Measurements from ENCODE around the gene ABAT.

The ABAT gene

GRCh38 chr16:8674413-8675022 lies at the start of gene ABAT:
Gene ABAT, plus strand, starts transcription at chr16:8674617. Its CDS starts 61,123 bp downstream, at chr16:8735740.
- TF ChIP-seq EZH2phosphoT487 (IDR thresholded peaks at IDR 0.05; ENCODE audit: low read depth) (no peak), CTCF (IDR thresholded peaks at IDR 0.05; ENCODE audit: low read depth, low read length) (no peak)
- no peak within 1 kb of the TSS for H3K27ac ChIP-seq (ENCODE audit: low read length)
- no peaks in the 10 kb centered on the region for H4K20me1 ChIP-seq (ENCODE audit: insufficient read depth, low read length)
- peak within 1 kb of the TSS; percentile 45 for H3K9ac ChIP-seq (ENCODE audit: low read length)
- peak within 1 kb of the TSS; percentile 37; the same call in 1 of the 2 replicates for H2AFZ ChIP-seq (ENCODE audit: low read depth, low read length)
- H3K36me3 ChIP-seq (replicated peaks; ENCODE audit: low read depth, low read length) = no peaks in the 10 kb centered on the region
- no peaks in the 10 kb centered on the region for H3K79me2 ChIP-seq (ENCODE audit: low read length)
- H3K4me2 ChIP-seq (ENCODE audit: low read length) = peak within 1 kb of the TSS; percentile 98
- H3K4me3 ChIP-seq (ENCODE audit: low read length) = peak within 1 kb of the TSS; percentile 91
- no peaks in the 10 kb centered on the region for H3K9me3 ChIP-seq (ENCODE audit: insufficient read depth, low read length)
- H3K4me1 ChIP-seq (ENCODE audit: low read length) = peaks cover 11% of the 10 kb centered on the region
- H3K27me3 ChIP-seq (ENCODE audit: low read depth, low read length) = 0 out of 2 replicates have a peak, but pooled peaks cover 4% of the 10 kb centered on the region

GRCh38 chr16:8625491-8626087 lies 48.8 kb upstream of the ABAT start:
- Histone ChIP-seq H3K27ac (ENCODE audit: low read length) (no peak overlapping the region), H3K4me2 (ENCODE audit: low read length) (no peak overlapping the region), H3K79me2 (ENCODE audit: low read length) (peaks cover 36% of the 10 kb centered on the region), H3K27me3 (ENCODE audit: low read depth, low read length) (no peaks in the 10 kb centered on the region), H3K4me1 (ENCODE audit: low read length) (peaks cover 9% of the 10 kb centered on the region), H3K36me3 (replicated peaks; ENCODE audit: low read depth, low read length) (peaks cover 39% of the 10 kb centered on the region), H3K4me3 (ENCODE audit: low read length) (no peak overlapping the region), H2AFZ (ENCODE audit: low read depth, low read length) (no peak overlapping the region), H3K9ac (ENCODE audit: low read length) (no peak overlapping the region), H4K20me1 (ENCODE audit: insufficient read depth, low read length) (no peaks in the 10 kb centered on the region), H3K9me3 (ENCODE audit: insufficient read depth, low read length) (no peaks in the 10 kb centered on the region)
- TF ChIP-seq EZH2phosphoT487 (IDR thresholded peaks at IDR 0.05; ENCODE audit: low read depth) (no peak), CTCF (IDR thresholded peaks at IDR 0.05; ENCODE audit: low read depth, low read length) (no peak)

- Histone ChIP-seq H3K9me3 (ENCODE audit: insufficient read depth, low read length) (no peaks in the 10 kb centered on the region), H3K4me1 (ENCODE audit: low read length) (peaks cover 6% of the 10 kb centered on the region), H3K4me3 (ENCODE audit: low read length) (no peak overlapping the region), H2AFZ (ENCODE audit: low read depth, low read length) (no peak overlapping the region), H4K20me1 (ENCODE audit: insufficient read depth, low read length) (no peaks in the 10 kb centered on the region), H3K9ac (ENCODE audit: low read length) (no peak overlapping the region), H3K27me3 (ENCODE audit: low read depth, low read length) (no peaks in the 10 kb centered on the region), H3K27ac (ENCODE audit: low read length) (no peak overlapping the region), H3K36me3 (replicated peaks; ENCODE audit: low read depth, low read length) (peaks cover 50% of the 10 kb centered on the region), H3K79me2 (ENCODE audit: low read length) (peaks cover 32% of the 10 kb centered on the region), H3K4me2 (ENCODE audit: low read length) (no peak overlapping the region)
- no peak for TF ChIP-seq CTCF (IDR thresholded peaks at IDR 0.05; ENCODE audit: low read depth, low read length)
- no peak for TF ChIP-seq EZH2phosphoT487 (IDR thresholded peaks at IDR 0.05; ENCODE audit: low read depth)
Measured at GRCh38 chr16:8626946-8627345, 47.5 kb upstream of the ABAT start.

GRCh38 chr16:8627456-8627855 lies 47.0 kb upstream of the ABAT start:
- Histone ChIP-seq H3K4me3 (ENCODE audit: low read length) (no peak overlapping the region), H3K27ac (ENCODE audit: low read length) (no peak overlapping the region), H3K36me3 (replicated peaks; ENCODE audit: low read depth, low read length) (peaks cover 50% of the 10 kb centered on the region)

More at GRCh38 chr16:8627456-8627855, 47.0 kb upstream of the ABAT start:
- Histone ChIP-seq H3K4me1 (ENCODE audit: low read length) (peaks cover 6% of the 10 kb centered on the region), H4K20me1 (ENCODE audit: insufficient read depth, low read length) (no peaks in the 10 kb centered on the region), H3K79me2 (ENCODE audit: low read length) (peaks cover 27% of the 10 kb centered on the region), H3K9me3 (ENCODE audit: insufficient read depth, low read length) (no peaks in the 10 kb centered on the region), H2AFZ (ENCODE audit: low read depth, low read length) (no peak overlapping the region), H3K9ac (ENCODE audit: low read length) (no peak overlapping the region), H3K4me2 (ENCODE audit: low read length) (no peak overlapping the region), H3K27me3 (ENCODE audit: low read depth, low read length) (no peaks in the 10 kb centered on the region)
- TF ChIP-seq EZH2phosphoT487 (IDR thresholded peaks at IDR 0.05; ENCODE audit: low read depth) (no peak), CTCF (IDR thresholded peaks at IDR 0.05; ENCODE audit: low read depth, low read length) (no peak)
